NCI-H2171 treated with DMSO at 0.1 percent for 48 hours (cell line): Measurements from ENCODE around the gene RAD51B.
A peak's percentile ranks its signal among the peaks of the same experiment; 100 is the strongest.

Experiments
- DNase-seq: peaks from one replicate; lab custom pipeline; 2025; lab: John Stamatoyannopoulos, UW

Gene RAD51B

GRCh38 chr14:68573722-68574121 lies 754.1 kb downstream of the RAD51B start:
- DNase-seq: no peak

- DNase-seq: no peak
These were observed 754.9 kb downstream of the RAD51B start for GRCh38 chr14:68574461-68574860.

- no peak for DNase-seq
These were observed 755.3 kb downstream of the RAD51B start for GRCh38 chr14:68574906-68575305.

- DNase-seq: no peak
These were observed 755.8 kb downstream of the RAD51B start for GRCh38 chr14:68575426-68575825.

- DNase-seq: no peak
These were observed 756.5 kb downstream of the RAD51B start for GRCh38 chr14:68576031-68576430.

- DNase-seq: no peak
These were observed 757.1 kb downstream of the RAD51B start for GRCh38 chr14:68576496-68577244.

- DNase-seq: no peak
These were observed 758.4 kb downstream of the RAD51B start for GRCh38 chr14:68577802-68578541.

GRCh38 chr14:68578597-68578996 lies 759.0 kb downstream of the RAD51B start:
- no peak for DNase-seq

- DNase-seq: no peak
These were observed 760.6 kb downstream of the RAD51B start for GRCh38 chr14:68580096-68580645.

- DNase-seq: peak; percentile 52
These were observed 761.1 kb downstream of the RAD51B start for GRCh38 chr14:68580671-68581070.

GRCh38 chr14:68583548-68584280 lies 764.1 kb downstream of the RAD51B start:
- peak; percentile 12 for DNase-seq

GRCh38 chr14:68584786-68585185 lies 765.2 kb downstream of the RAD51B start:
- peak; percentile 37 for DNase-seq

- no peak for DNase-seq
These were observed 766.1 kb downstream of the RAD51B start for GRCh38 chr14:68585690-68586089.

- DNase-seq: no peak
These were observed 767.5 kb downstream of the RAD51B start for GRCh38 chr14:68586896-68587751.

- DNase-seq: no peak
These were observed 768.4 kb downstream of the RAD51B start for GRCh38 chr14:68587931-68588330.

- no peak for DNase-seq
These were observed 770.0 kb downstream of the RAD51B start for GRCh38 chr14:68589447-68590200.

GRCh38 chr14:68590201-68590522 lies 770.6 kb downstream of the RAD51B start:
- no peak for DNase-seq

- DNase-seq: no peak
These were observed 772.2 kb downstream of the RAD51B start for GRCh38 chr14:68591786-68592185.

GRCh38 chr14:68592948-68593556 lies 773.5 kb downstream of the RAD51B start:
- no peak for DNase-seq

GRCh38 chr14:68593806-68594536 lies 774.4 kb downstream of the RAD51B start:
- DNase-seq: no peak
